HG03039 (cell line): ENCODE data around the gene ZBTB20.

Experiments
- ATAC-seq: cut with Tn5 transposase; IDR thresholded peaks from one replicate; pipeline ENCODE4 v1.9.1; 2021; ENCODE audit warnings: mild to moderate bottlenecking, moderate library complexity; ENCODE audit not compliant: unreplicated experiment

The ZBTB20 gene

DNA sequence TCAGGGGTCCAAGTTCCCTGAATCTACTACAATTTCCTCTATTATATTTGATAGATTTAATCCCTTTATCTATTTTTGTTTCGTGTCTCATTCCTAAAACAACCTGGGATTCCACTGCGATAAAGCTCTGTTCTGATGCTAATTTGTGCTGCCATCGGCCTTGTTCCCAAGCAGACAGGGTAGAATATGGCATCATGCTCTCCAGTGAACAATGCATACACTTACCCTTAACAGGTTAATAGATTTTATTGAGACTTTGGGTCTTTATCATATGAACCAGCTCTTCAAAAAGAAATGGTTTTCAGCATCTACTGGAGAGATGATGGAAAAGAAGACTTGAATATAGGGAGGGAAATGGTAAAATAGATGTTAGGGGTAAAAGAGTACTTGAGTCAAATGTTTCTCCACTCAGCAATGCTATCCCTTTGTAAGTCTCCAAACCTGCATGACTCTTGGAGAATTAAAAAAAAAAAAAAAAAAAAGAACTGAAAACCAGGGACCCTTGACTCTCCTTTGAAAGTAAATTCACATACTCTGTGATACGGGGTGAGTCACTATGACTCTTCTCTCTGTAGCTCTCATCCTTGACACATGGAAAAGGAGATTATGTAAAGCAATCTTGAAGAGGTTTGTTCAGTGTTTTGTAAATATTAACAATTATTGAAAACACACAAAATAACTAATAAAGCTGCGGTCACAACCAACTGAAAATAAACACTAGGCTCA lies 268.8 kb downstream of the ZBTB20 start:
- no peak for ATAC-seq

GRCh38 chr3:114877378-114878113 lies 269.5 kb downstream of the ZBTB20 start:
- no peak for ATAC-seq

GRCh38 chr3:114874522-114874971 lies 272.5 kb downstream of the ZBTB20 start:
- no peak for ATAC-seq

GRCh38 chr3:114873591-114873990 lies 273.5 kb downstream of the ZBTB20 start:
- no peak for ATAC-seq

DNA sequence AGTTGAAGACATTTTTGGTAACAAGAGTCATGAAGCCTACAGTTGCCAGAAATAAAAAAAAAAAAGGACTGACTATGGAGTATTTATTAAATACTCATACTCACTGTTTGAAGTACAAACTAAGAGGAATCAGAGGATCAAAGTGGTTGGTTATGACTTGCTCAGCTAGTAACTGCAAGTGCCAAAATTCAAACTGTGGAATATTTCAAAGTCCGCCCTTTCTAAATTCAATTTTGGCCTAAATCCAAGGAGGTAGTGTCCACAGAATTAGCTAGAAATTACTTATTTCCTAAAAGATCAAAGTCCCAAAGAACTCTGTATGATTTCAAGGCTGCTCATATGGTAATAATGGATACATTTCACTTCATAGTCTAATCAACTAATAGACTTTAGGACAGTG lies 274.5 kb downstream of the ZBTB20 start:
- ATAC-seq: no peak

GRCh38 chr3:114872050-114872449 lies 275.0 kb downstream of the ZBTB20 start:
- no peak for ATAC-seq

DNA sequence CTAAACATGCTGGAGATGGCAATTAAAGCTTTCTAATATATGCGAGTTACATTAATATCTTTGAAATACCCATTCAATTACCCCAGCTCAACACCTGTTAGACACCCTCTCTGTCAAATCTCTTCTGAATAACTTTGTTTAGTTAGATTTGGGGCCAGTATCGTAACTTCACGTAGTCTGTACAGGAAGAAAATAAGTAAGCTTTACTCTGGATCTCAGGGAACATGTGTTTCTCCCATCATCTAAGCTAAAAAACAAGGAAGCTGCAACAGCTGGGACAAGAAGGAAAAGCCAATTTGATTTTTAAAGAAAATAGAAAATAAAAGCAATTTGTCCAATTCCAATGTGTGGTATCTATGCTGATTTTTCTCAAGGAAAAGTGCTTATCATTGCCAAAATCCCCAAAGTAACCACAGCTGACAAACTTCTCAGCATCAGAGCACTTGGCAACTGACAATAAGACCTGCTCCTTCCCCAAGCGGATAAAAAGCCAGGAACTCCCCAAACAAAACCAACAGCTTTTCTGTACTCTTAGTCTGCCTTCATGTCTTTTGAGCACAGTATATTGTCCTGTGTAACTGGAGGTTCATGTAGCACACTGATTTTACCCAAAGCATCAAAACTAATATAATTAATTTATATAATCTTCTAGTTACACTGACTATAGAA lies 279.1 kb downstream of the ZBTB20 start:
- no peak for ATAC-seq

DNA sequence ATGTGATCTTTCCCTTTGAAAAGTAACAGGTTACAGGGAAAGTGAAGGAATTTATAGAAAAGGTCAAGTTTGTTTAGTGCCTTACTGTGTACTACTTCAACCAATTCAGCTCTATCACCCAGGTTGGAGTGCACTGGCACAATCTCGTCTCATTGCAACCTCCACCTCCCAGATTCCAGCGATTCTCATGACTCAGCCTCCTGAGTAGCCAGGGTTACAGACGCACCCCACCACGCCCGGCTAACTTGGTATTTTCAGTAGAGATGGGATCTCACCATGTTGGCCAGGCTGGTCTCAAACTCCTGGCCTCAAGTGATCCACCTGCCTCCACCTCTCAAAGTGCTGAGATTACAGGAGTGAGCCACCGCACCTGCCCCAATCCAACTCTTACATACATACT lies 279.7 kb downstream of the ZBTB20 start:
- no peak for ATAC-seq

- ATAC-seq: no peak
Measured at GRCh38 chr3:114866430-114866829, 280.7 kb downstream of the ZBTB20 start.

- no peak for ATAC-seq
Measured at GRCh38 chr3:114864970-114865369, 282.1 kb downstream of the ZBTB20 start.

DNA sequence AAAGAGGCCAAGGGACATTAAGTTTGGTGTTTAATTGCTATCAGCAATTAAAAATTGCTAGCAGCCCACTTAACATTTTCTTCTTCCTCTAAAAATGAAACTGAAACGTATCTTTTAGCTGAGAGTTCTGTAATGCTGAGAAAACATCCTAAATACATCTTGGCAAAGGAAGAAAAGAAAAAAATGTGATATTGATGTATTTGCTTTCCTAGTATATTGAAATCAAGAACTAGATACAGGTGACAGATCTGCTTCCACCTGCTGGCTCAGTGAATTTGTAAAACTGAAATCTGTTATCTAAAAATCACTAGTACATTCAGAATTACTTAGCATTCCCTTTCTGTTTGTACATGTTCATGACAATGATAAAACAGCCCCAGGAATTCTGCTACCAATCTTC lies 283.2 kb downstream of the ZBTB20 start:
- no peak for ATAC-seq

- no peak for ATAC-seq
Measured at GRCh38 chr3:114861666-114862065, 285.4 kb downstream of the ZBTB20 start.

DNA sequence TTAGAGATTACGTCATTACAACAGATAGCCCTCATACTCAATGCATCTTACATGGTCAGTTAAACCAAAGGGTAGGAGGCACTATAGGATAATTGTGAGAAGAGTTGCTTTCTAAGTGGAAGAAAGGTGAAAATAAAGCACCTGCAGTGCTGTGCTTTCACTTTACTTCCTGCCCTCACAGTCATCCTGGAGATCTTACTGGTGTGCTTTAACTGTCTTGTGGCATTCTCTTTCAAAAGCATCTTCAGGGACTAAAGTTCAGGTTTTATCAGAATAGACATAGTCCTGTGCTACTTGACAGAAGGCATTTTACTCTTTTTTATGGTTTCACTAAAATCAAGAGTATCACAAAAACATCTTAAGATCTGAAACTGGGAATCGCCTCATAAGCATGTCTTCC lies 286.6 kb downstream of the ZBTB20 start:
- no peak for ATAC-seq

GRCh38 chr3:114858329-114858728 lies 288.8 kb downstream of the ZBTB20 start:
- ATAC-seq: no peak

- ATAC-seq: no peak
Measured at GRCh38 chr3:114857299-114857701, 289.8 kb downstream of the ZBTB20 start.

DNA sequence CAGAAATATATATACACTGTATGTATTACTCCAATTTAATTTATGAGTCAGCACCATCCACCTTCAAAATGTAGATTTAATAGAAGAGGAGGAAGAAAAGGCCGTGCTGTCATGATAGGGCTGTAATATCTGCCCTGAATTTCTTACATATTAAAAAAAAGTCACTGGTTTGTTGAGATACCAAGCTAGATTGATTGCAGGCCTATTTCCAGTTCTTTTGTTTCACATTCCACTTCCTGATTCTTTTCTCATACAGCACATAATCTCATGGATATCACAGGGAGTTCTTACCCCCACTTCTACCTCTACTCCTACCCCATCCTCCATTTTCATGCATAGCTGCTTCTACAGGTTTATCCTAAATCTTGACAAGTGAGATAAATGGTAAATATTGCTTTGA lies 290.3 kb downstream of the ZBTB20 start:
- no peak for ATAC-seq

DNA sequence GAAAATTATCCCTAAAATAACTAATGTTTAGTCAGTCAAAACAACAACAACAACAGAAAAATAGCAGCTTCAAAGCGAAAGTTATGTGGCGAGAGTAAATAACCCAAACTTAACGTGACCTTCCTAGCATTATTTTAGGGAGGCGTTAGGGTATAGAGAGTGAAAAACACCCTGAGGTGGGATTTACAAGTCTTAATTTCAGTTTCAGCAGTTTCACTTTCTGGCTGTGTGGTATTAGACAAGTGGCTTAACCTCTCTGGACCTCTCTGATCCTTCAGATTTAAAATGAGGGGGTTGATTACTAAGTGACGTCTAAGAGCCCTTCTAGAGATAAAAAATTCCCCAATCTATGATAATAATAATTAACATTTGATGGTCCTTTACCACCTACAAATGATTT lies 291.2 kb downstream of the ZBTB20 start:
- no peak for ATAC-seq

DNA sequence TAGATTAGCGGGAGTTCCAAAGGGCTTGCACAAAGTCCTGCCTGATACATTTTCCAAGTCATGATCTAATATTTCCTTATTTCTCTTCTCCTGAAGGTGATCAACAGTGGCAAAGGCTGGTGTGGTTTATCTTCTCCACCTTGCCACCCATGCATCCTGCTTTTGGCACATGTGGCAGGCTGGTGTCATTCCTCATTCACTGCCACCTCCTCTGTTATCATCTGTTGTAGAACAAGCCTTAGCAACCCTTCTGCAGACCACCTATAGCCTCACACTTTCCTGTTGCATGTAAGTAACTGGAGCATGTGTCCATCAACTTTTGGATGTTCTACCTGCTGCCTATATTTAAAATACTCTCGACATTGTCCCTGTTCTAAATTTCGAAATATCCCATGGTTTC lies 294.1 kb downstream of the ZBTB20 start:
- ATAC-seq: no peak

- ATAC-seq: no peak
Measured at GRCh38 chr3:114850898-114851297, 296.2 kb downstream of the ZBTB20 start.

DNA sequence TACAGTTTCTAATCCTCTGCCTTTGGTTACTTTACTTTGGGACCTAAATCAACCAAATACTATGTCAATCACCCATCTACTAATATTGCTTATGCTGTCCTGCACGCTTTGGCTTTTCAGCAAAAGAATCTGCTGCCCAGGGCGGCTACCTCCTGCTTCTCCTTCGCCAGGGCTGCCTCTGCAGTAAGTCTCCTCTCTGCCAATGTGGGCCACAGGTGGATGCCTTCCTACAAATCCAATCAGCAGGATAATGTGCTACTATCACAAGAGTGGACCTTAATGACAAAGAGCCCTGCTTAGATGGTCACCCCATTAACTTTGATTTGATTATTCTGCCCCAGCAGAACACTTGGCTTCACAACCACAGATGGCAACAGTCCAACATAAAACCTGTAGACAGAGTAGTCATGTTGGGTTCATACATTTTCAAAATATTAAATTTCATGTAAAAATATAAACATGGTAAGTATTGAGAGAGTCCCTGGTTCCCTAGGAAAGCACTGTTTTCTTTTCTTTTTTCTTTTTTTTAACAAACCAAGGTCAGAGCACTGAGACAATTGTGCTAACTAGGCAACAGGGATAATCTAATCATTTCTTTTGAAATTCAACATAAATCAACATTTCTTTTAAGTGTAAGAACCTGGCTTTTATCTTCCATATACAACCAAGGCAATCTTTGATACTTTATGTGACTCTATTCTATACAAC lies 298.3 kb downstream of the ZBTB20 start:
- no peak for ATAC-seq

DNA sequence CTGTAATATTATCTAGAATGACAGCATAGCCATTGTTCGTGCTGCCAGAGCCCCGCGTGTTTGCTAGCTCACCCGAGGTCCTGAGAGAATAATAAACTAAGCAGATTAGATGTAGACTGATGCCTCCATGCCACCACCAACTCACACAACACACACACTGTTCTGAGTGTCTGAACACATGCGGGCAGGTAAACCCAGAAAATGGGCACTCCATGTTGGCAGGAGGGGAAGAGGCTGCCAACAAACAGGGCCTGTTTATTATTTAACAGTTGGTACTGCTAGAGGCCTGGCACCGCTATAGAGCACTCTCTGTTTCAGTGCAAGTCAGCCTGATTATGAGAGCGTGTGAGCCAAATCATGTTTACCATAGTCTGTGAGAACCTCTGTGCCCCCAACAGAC lies 299.0 kb downstream of the ZBTB20 start:
- no peak for ATAC-seq
